ENCODE results near the gene CDC25C.
"Not testable (repeated sequence)": the region's sequence is repeated elsewhere in the genome, so short reads cannot be mapped to it uniquely, and the experiment has no call there.

The CDC25C gene

DNA sequence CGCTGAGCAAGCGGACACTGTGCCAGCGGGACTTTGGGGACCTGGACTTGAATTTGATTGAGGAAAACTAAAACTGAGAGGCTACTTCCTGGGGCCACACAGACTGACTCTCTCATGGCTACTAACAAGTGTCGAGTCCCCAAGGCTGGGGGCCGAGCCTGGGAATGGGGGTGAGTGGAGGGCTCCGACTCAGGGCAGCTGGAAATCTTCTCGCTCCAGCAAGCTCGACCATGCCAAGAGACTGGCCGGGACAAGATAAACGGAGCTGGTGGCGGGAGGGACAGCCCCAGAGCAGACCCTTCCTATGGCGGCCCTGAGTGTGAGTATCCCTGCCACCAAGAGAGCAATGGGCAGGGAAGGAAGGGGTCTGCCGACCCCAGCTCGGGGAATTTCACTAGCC lies 15.3 kb upstream of the CDC25C start:
- DNase-seq (ENCODE audit: low read depth): no peak

DNA sequence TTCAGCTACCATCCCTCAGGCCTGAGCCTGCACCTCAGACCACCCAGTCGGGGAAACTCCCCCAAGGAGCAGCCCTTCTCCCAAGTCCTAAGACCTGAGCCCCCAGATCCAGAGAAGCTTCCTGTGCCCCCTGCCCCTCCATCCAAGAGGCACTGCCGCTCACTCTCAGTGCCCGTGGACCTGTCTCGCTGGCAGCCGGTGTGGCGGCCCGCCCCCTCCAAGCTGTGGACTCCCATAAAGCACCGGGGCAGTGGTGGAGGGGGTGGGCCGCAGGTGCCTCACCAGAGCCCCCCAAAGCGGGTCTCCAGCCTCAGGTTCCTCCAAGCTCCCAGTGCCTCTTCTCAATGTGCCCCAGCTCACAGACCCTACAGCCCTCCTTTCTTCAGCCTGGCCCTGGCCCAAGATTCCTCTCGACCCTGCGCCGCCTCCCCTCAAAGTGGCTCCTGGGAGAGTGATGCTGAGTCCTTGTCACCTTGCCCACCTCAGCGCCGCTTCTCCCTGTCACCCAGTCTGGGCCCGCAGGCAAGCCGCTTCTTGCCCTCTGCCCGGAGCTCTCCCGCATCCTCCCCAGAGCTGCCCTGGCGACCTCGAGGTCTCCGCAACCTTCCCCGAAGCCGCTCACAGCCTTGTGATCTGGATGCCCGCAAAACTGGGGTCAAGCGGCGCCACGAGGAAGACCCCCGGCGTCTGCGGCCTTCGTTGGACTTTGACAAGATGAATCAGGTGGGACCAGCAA lies 13.5 kb upstream of the CDC25C start:
- no peak for DNase-seq (ENCODE audit: low read depth)

DNA sequence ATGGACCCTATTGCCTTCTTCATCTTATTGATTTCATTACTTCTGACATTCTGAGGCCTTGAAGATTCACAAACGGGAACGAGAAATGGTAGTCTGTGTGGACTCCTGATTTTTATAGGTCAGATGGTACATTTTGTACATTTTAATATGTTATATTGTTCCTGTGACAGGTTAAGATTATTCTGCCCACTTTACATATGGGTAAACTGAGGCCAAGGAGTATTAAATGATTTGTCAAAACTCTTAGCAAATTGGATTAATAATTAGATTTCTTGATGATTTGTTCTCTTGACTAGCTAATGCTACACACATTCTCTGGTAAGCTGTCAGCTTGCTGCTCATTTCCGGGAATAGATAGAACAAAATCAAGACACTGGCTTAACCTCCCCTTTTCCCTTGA lies 8.4 kb upstream of the CDC25C start:
- no peak for DNase-seq (ENCODE audit: low read depth)

DNA sequence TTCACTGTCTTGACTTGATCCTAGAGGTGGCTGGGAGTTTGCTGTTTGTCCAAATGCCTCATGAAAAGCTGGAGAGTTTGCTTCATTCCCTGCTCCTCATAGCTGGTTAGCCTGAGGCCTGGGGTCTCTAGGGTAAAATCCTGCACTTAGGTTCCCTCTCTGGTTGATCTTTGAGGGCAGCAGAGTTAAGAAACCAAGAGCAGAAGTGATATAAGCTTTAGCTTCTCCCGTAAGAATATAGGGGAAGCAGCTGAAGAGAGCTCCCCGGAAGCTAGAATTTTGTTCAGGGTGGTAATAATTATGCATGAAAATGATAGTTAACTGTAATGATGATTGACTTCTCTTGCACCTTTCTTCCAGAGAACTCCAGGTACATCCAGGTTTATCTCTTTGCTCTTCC lies 7.9 kb upstream of the CDC25C start:
- no peak for DNase-seq (ENCODE audit: low read depth)

GRCh38 chr5:138339091-138339456 lies 7.5 kb upstream of the CDC25C start:
- DNase-seq (ENCODE audit: low read depth): no peak

DNA sequence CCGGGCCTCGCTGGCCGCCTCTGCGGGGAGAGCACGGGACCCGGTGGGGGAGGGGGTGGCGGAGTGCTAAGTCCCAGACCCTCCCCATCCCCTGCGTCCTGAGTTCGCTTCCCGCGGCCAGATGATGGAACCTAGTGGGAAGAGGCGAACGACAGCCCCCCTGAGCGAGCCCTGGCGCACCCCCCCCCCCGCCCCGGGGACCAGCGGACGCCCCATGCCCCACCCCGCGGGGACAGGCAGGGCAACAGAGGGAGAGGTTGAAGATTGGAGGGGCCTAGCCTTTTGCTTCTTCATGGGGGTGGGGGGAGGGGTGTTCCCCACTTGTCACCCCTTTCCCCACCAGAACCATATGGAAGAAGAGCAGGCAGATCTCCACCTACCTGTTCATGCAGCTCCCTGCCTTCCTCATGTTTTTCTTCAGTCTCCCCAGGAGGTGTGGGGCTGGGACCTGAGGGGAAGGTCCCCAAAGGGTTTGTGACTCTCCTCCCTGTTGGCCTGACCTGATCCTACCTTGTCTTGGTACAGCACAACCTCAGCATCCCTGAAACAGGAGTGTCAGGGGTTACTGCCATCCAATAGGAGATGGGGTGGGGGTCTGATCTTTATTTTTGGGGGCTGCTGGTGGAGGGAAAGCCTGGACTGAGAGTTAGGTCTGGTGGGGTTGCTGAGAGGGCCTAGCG lies 6.9 kb upstream of the CDC25C start:
- DNase-seq (ENCODE audit: low read depth): no peak

DNA sequence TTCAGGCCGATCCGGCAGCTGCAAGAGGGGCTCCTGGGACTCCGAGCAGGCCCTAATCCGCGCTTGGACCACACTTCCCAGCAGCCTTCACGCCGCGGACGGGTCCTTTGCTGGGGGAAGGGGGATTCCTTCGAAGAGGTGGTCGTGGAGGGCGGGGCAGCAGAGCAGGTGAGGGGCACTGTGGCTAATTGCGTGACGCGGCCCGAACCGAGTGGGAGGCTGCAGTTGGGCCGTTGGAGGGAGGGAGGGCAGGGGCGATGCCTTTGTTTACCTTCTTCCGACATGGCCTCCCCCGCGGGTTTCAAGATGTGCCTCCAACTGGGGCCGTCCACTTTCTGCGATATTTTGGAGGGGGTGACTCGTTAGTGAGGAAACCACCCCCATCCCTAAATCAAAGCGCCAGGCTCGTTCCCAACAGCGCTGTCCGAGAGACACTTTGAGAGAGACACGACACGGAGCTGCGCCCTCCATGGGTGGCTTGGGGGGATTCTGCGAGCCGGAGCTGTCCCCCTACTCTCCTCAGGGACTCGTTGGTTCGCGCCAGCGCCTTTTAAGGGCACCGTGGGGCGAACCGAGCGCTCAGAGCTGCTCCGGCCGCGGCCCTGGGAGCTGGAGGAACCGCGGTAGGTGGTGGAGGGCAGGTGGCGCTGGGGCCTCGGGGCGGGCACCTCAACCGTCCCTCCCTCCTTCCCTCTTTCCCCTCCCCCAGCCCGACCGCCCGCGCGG lies 6.2 kb upstream of the CDC25C start, which contains the start of gene FAM53C:
TSS of gene FAM53C (plus strand) at position 582 of the 726 bp plus-strand sequence. CDS start 3,070 bp downstream, outside the sequence.
- peak; percentile 88 for DNase-seq (ENCODE audit: low read depth)

GRCh38 chr5:138336952-138337684 lies 5.5 kb upstream of the CDC25C start:
- DNase-seq (ENCODE audit: low read depth): no peak

DNA sequence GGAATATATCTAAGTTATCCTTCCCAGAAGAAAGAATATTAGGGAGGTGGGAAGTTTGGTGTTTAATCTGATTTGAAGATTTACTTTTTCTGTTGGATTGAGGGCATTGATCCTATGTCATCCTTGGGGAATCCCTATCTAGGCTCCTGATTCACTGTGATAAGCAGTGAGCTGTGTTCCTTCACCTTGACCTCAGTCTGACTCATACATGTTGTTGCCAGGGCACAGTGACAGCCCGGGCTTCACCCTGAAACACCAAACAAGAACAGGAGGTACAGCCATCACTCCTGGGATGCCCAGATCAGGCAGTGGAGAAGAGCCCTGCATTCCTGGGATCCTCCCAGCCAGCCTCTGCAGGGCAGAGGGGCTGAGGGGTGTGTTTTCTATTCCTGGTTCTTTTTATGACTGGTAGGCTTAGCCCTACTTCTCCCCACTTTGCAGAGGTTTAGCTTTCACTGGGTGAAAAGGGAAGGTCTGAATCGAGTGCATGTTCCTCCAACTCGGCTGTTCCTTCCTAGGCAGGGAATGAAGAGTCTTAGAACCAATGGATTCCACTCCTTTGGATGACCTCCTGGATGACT lies 3.4 kb upstream of the CDC25C start:
- DNase-seq (ENCODE audit: low read depth): no peak

DNA sequence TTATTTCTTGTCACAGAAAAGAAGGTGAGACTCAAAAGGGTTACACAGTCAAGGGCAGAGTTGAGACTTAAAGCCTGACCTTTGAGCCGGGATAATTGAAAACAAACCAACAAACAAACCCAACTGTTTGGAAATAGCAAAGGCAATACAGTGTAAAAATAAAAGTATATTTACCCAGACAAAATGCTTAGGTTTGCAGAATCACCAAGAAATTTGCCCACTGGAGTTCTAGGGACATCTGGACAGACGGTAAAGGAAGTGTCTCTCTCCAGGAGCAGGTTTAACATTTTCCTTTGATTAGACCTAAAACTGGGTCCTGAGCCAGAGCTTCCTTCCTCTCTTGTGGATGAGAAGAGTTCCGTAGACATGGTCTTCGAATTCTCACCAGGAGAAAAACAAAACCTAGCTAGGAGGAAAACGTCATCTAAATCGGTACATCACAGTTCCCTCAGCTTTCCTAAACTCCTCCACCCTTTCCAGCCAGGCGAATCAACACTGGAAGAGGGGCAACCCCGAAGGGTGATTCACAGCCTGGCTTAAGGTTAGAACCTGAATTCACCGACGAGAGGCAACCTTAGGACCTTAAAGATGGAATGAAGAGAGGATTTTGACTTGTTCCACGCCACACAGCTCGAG lies 673 bp downstream of the CDC25C start:
- no peak for DNase-seq (ENCODE audit: low read depth)

GRCh38 chr5:138318211-138318610 lies 13.4 kb downstream of the CDC25C start:
- not testable (repeated sequence) for DNase-seq (ENCODE audit: low read depth)

DNA sequence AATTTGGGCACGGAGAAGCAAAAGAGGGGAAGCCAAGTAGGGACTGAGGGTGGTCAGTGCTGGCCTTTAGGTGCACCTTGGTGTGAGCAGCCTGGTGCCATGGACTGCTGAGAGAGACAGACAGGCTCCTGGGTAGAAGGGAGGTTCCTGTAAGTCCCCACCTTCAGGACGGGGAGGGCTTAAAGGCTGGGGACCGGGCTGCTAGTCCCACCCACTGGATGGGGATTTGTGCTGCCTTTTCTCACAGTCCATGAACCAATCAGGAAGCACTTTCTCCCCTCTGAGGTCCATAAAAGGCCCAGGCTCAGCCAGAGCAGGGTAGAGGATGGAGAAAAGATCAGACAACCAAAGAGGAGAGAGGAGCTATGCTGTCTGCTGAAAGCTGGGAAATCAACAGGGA lies 15.2 kb downstream of the CDC25C start:
- DNase-seq (ENCODE audit: low read depth): no peak

GRCh38 chr5:138315751-138316278 lies 15.8 kb downstream of the CDC25C start:
- DNase-seq (ENCODE audit: low read depth): no peak

- DNase-seq (ENCODE audit: low read depth): no peak
Measured at GRCh38 chr5:138305797-138306196, 25.8 kb downstream of the CDC25C start.

DNA sequence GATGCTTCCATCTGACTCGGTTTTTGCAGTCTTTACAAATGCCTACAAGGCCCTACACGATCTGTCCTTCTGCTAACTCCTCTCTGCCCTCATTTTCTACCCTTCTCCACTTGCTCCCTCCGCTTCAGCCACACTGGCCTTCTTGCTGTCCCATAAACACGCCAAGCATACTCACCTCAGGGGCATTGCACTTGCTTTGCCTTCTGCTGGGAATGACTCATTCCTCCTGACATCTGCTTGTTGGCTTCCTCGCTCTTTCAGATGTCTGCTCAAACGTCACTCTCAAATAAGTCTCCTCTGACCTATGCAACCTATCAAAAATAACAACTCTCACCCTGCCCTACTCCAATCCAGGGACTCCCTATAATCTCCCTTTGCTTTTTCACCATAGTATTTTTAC lies 28.2 kb downstream of the CDC25C start:
- no peak for DNase-seq (ENCODE audit: low read depth)

DNA sequence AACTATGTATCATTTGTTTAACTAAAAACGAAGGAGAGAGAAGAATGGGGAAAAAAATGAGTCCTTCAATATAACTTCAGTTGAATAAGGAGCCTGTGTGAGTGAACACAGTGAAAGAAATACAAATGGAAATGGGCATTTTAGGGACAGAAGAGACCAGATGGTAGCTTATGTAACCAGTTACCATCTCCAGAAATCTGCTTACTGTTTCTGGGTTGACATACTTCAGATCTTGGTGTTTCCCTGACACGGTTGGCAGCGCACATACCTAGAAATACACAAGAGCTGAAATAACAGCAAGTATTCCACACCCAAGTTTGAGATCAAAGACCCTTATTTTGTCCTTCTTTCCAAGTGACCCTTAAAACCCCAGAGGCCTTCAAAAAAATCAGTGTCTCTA lies 42.3 kb downstream of the CDC25C start:
- DNase-seq (ENCODE audit: low read depth): no peak

- no peak for DNase-seq (ENCODE audit: low read depth)
Measured at GRCh38 chr5:138287246-138287645, 44.4 kb downstream of the CDC25C start.

GRCh38 chr5:138282920-138283742 lies 48.5 kb downstream of the CDC25C start:
- DNase-seq (ENCODE audit: low read depth): no peak

- no peak for DNase-seq (ENCODE audit: low read depth)
Measured at GRCh38 chr5:138280915-138281314, 50.7 kb downstream of the CDC25C start.

GRCh38 chr5:138276402-138277054 lies 55.1 kb downstream of the CDC25C start:
- DNase-seq (ENCODE audit: low read depth): no peak
